HepG2 (cell line): ENCODE measurements around the gene KRT6C. TPM values are rescaled to one million over a fixed set of nuclear protein-coding genes. Genes with fewer than 3 reads are reported as not detected.

ENCODE experiments used
- ATAC-seq: fragments of 200-7000 bp; cut with Tn5 transposase; 3 replicates; pipeline ENCODE4 v1.9.1; 2020; ENCODE audit warnings: mild to moderate bottlenecking, moderate library complexity
- BruUV-seq: library from RNA; stranded (reverse); fragments of 400-500 nt; replicated peaks from 2 replicates; lab custom pipeline; 2021; lab: Mats Ljungman, UMichigan
- CTCF ChIA-PET: fragments of 300-600 bp; formaldehyde crosslinking; extraction: SDS; loops from one replicate; lab custom pipeline; 2021; ENCODE audit warnings: low total read pairs, inconsistent platforms, low intra/inter-chr PET ratio; lab: Yijun Ruan, JAX
- POLR2A ChIA-PET: fragments of 350-600 bp; sonication (Branson Sonifier 250); formaldehyde crosslinking; loops from one replicate; lab custom pipeline; 2020; ENCODE audit warnings: antibody characterized with exemption, inconsistent platforms; lab: Yijun Ruan, JAX
- DNase-seq: peaks from one replicate; pipeline ENCODE4 v3.0.0-alpha.2; 2015; ENCODE audit warnings: low spot score
- FAIRE-seq: peaks from 3 replicates; lab custom pipeline; 2011; peaks lifted over from hg19 to GRCh38; lab: Jason Lieb, UNC
- H2AFZ ChIP-seq: one replicate; pipeline ENCODE4 v1.6.1; 2011; ENCODE audit warnings: low read length, inconsistent platforms
- H3K27ac ChIP-seq: fragments of 300-600 bp; 3 replicates; pipeline ENCODE4 v1.8.0; 2011; ENCODE audit warnings: mixed run types, mild to moderate bottlenecking, mixed read lengths, low read length, inconsistent platforms; ENCODE audit not compliant: insufficient read depth; ENCODE audit errors: extremely low read length
- H3K27me3 ChIP-seq, 2 experiments: fragments of 200-600 bp in 1 of 2; 2 replicates in 1 of 2; 3 replicates in 1 of 2; pipeline versions ENCODE4 v1.6.0 to v1.8.0; 2011; ENCODE audit warnings: low read length in 2 of 2, mild to moderate bottlenecking in 2 of 2, moderate library complexity in 2 of 2, inconsistent platforms in 1 of 2; ENCODE audit not compliant: insufficient read depth in 2 of 2, control insufficient read depth in 1 of 2
- H3K36me3 ChIP-seq, 2 experiments: fragments of 200-600 bp in 1 of 2; replicated peaks in 1 of 2; 2 replicates in 1 of 2; 3 replicates in 1 of 2; pipeline versions ENCODE4 v1.5.1 to v1.8.0; 2011; ENCODE audit warnings: low read length in 2 of 2, inconsistent platforms in 1 of 2; ENCODE audit not compliant: insufficient read depth in 2 of 2, control insufficient read depth in 1 of 2
- H3K4me1 ChIP-seq: 2 replicates; pipeline ENCODE4 v1.5.1; 2012; ENCODE audit warnings: low read length, inconsistent platforms; ENCODE audit not compliant: insufficient read depth
- H3K4me2 ChIP-seq: 2 replicates; pipeline ENCODE4 v1.6.0; 2011; ENCODE audit warnings: low read depth, low read length, inconsistent platforms
- H3K4me3 ChIP-seq, 3 experiments: fragments of 200-600 bp in 1 of 3; sonication (generic), shearing (Covaris generic) in 1 of 3; replicated peaks in 1 of 3; 2 replicates each; pipeline ENCODE4 v1.5.1; 2011 to 2016; ENCODE audit warnings: low read length in 3 of 3, inconsistent platforms in 2 of 3, low read depth in 2 of 3, mild to moderate bottlenecking in 2 of 3, control low read depth in 1 of 3, mixed read lengths in 1 of 3; ENCODE audit not compliant: insufficient read depth in 1 of 3
- H3K79me2 ChIP-seq: one replicate; pipeline ENCODE4 v1.6.1; 2011; ENCODE audit warnings: low read length, inconsistent platforms; ENCODE audit not compliant: insufficient read depth
- H3K9ac ChIP-seq: 2 replicates; pipeline ENCODE4 v1.6.0; 2011; ENCODE audit warnings: mild to moderate bottlenecking, low read depth, low read length, inconsistent platforms; ENCODE audit not compliant: insufficient read depth
- H3K9me3 ChIP-seq: 2 replicates; pipeline ENCODE4 v1.5.1; 2012; ENCODE audit warnings: mild to moderate bottlenecking, low read length
- H4K20me1 ChIP-seq: 2 replicates; pipeline ENCODE4 v1.6.0; 2011; ENCODE audit warnings: inconsistent platforms, mild to moderate bottlenecking, low read length, moderate library complexity; ENCODE audit not compliant: insufficient read depth
- CAMTA2 ChIP-seq: sonication (generic); formaldehyde crosslinking; IDR thresholded peaks from 2 replicates; pipeline ENCODE4 v1.4.0; 2020; ENCODE audit warnings: mild to moderate bottlenecking, missing genetic modification reagents, borderline replicate concordance
- FLYWCH1 ChIP-seq: sonication (generic); formaldehyde crosslinking; IDR thresholded peaks from 2 replicates; pipeline ENCODE4 v1.8.1; 2023; ENCODE audit warnings: mild to moderate bottlenecking, missing genetic modification reagents
- IRX3 ChIP-seq: sonication (generic); formaldehyde crosslinking; IDR thresholded peaks from 2 replicates; pipeline ENCODE4 v1.8.1; 2023; ENCODE audit warnings: mild to moderate bottlenecking, low read depth, missing genetic modification reagents, borderline replicate concordance
- KMT2A ChIP-seq: sonication (generic); formaldehyde crosslinking; IDR thresholded peaks from 2 replicates; pipeline ENCODE4 v1.4.0; 2020; ENCODE audit warnings: missing genetic modification reagents
- LCORL ChIP-seq, 2 experiments: fragments of 450-650 bp in 1 of 2; sonication (generic) in 1 of 2; formaldehyde crosslinking in 1 of 2; IDR thresholded peaks; 2 replicates each; pipeline versions ENCODE4 v1.5.0 to v1.6.1; 2017 to 2020; ENCODE audit warnings: antibody characterized with exemption in 1 of 2, missing genetic modification reagents in 1 of 2
- NCOA1 ChIP-seq: sonication (generic); formaldehyde crosslinking; IDR thresholded peaks from 2 replicates; pipeline ENCODE4 v1.9.0; 2021; ENCODE audit warnings: missing genetic modification reagents
- NFATC3 ChIP-seq: sonication (generic); formaldehyde crosslinking; IDR thresholded peaks from 2 replicates; pipeline ENCODE4 v1.5.1; 2020; ENCODE audit warnings: mild to moderate bottlenecking, missing genetic modification reagents
- SMARCC2 ChIP-seq: fragments of 450-650 bp; IDR thresholded peaks from 2 replicates; pipeline ENCODE4 v1.6.1; 2017; ENCODE audit warnings: antibody characterized with exemption, mild to moderate bottlenecking
- TARDBP ChIP-seq: sonication (generic); formaldehyde crosslinking; IDR thresholded peaks from 2 replicates; pipeline ENCODE4 v1.8.0; 2022; ENCODE audit warnings: mild to moderate bottlenecking, missing genetic modification reagents
- TBX3 ChIP-seq: fragments of 450-650 bp; IDR thresholded peaks from 2 replicates; pipeline ENCODE4 v1.6.1; 2017; ENCODE audit warnings: antibody characterized with exemption, mild to moderate bottlenecking, inconsistent platforms, borderline replicate concordance
- ZNF766 ChIP-seq: sonication (generic); formaldehyde crosslinking; IDR thresholded peaks from 2 replicates; pipeline ENCODE4 v1.5.0; 2020; ENCODE audit warnings: missing genetic modification reagents, borderline replicate concordance
- WGBS: methylation state at CpG from one replicate; pipeline ENCODE4 v1.1.6; 2017; ENCODE audit warnings: low lambda C conversion rate; 5-methylcytosine and 5-hydroxymethylcytosine counted together
- in situ Hi-C: cut with HindIII; loops from 2 replicates; pipeline ENCODE4 v1.10.0; 2017; ENCODE audit warnings: low pct_unique_long_range_greater_than_20kb; ENCODE audit not compliant: extremely low pct_ligation_motif_present
- intact Hi-C: fragments of 100-400 bp; cut with micrococcal nuclease; formaldehyde crosslinking; loops from one replicate; pipeline ENCODE4 v1.10.0; 2022; ENCODE audit not compliant: unreplicated experiment
- polyA plus RNA-seq, 8 experiments: library from polyadenylated mRNA; depleted of rRNA in 3 of 8; stranded (reverse) in 7 of 8; unstranded in 1 of 8; fragments of >200 nt; fragmentation: Illumina TruSeq in 4 of 8; extraction: Trizol in 4 of 8; gene quantifications; 2 replicates each; pipeline versions ENCODE4 v1.2.1 to v1.2.3, GENCODE V29; 2011 to 2016; ENCODE audit warnings: low read depth in 4 of 8, missing spikeins in 1 of 8, mixed read lengths in 1 of 8; ENCODE audit not compliant: insufficient read depth in 1 of 8
- total RNA-seq, 5 experiments: library from RNA; depleted of rRNA; stranded (reverse); fragments of >200 nt; fragmentation: Illumina TruSeq; extraction: Trizol; gene quantifications; 2 replicates each; pipeline ENCODE4 v1.2.3, GENCODE V29; 2016; ENCODE audit warnings: low read depth in 1 of 5
- TF ChIP-seq, protein P1 (sequence below), 2 experiments: fragments of 450-650 bp in 1 of 2; sonication (generic) in 1 of 2; formaldehyde crosslinking; IDR thresholded peaks; 2 replicates each; pipeline versions ENCODE4 v1.5.0 to v1.8.0; 2020 to 2022; ENCODE audit warnings: mild to moderate bottlenecking in 1 of 2, missing genetic modification reagents in 1 of 2
- TF ChIP-seq, protein P2 (sequence below): sonication (generic); formaldehyde crosslinking; IDR thresholded peaks from 2 replicates; pipeline ENCODE4 v1.5.0; 2020; ENCODE audit warnings: missing genetic modification reagents

The KRT6C gene
- total and polyA plus RNA-seq, 2 of the 13 experiments (the other 11 are each of a cell fraction or from before 2014, with no cell fraction given), result 0.03 TPM; not detected in 1

GRCh38 chr12:52458861-52459260, 14.7 kb downstream of the KRT6C start:
- ATAC-seq, result no peak
- TF ChIP-seq, protein P1, sequence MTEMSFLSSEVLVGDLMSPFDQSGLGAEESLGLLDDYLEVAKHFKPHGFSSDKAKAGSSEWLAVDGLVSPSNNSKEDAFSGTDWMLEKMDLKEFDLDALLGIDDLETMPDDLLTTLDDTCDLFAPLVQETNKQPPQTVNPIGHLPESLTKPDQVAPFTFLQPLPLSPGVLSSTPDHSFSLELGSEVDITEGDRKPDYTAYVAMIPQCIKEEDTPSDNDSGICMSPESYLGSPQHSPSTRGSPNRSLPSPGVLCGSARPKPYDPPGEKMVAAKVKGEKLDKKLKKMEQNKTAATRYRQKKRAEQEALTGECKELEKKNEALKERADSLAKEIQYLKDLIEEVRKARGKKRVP (CRISPR knock-in tag; IDR thresholded peaks at IDR 0.05), result no peak
- TF ChIP-seq SMARCC2, result no peak
- no peak for TF ChIP-seq ZNF766 (CRISPR knock-in tag)
- no peak for TF ChIP-seq KMT2A (CRISPR knock-in tag)
- no peak for TF ChIP-seq CAMTA2
- TF ChIP-seq FLYWCH1 (CRISPR knock-in tag), result no peak
- no peak for TF ChIP-seq NFATC3 (CRISPR knock-in tag)
- TF ChIP-seq IRX3 (CRISPR knock-in tag), result no peak
- TF ChIP-seq TARDBP (CRISPR knock-in tag), result no peak
- no peak for TF ChIP-seq LCORL (IDR thresholded peaks at IDR 0.05)
- TF ChIP-seq LCORL (CRISPR knock-in tag; IDR thresholded peaks at IDR 0.05), result no peak
- TF ChIP-seq NCOA1 (CRISPR knock-in tag), result no peak
- TF ChIP-seq, protein P2, sequence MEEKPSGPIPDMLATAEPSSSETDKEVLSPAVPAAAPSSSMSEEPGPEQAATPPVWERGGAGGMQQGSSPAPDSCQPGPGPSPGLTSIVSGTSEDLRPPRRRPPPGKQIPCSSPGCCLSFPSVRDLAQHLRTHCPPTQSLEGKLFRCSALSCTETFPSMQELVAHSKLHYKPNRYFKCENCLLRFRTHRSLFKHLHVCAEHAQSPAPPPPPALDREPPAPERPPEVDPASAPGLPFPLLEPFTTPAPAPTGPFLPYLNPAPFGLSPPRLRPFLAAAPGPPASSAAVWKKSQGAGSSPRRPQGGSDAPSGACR, result no peak
- TF ChIP-seq TBX3, result no peak
- no peak overlapping the region for H3K4me2 ChIP-seq
- intact Hi-C loops (no loop called here), in situ Hi-C loops (no loop called here)
- H3K27ac ChIP-seq, result no peak overlapping the region
- no peak overlapping the region for H2AFZ ChIP-seq
- no peak overlapping the region for H3K9ac ChIP-seq
- ChIA-PET CTCF (no interaction called here), POLR2A (no interaction called here)
- H3K79me2 ChIP-seq, result no peaks in the 10 kb centered on the region
- H3K4me1 ChIP-seq, result no peaks in the 10 kb centered on the region
- 29% methylated on average over 5 of the region's 5 CpGs for WGBS
- no peaks in the 10 kb centered on the region for H3K36me3 ChIP-seq
- peaks cover 0 to 2% of the 10 kb centered on the region in 2 experiments; a peak in 2 of 5 replicates for H3K27me3 ChIP-seq
- BruUV-seq, result no TSS peak
- no peaks in the 10 kb centered on the region for H4K20me1 ChIP-seq
- no peaks in the 10 kb centered on the region for H3K9me3 ChIP-seq
- no peak for DNase-seq
- H3K4me3 ChIP-seq, result no peak overlapping the region
- FAIRE-seq, result no peak
